GM21619 (cell line): ENCODE results near the gene MRPL1.
"Not testable (repeated sequence)": the region's sequence is repeated elsewhere in the genome, so short reads cannot be mapped to it uniquely, and the experiment has no call there.

Experiments used
- ATAC-seq: cut with Tn5 transposase; IDR thresholded peaks from one replicate; pipeline ENCODE4 v1.9.1; 2021; ENCODE audit not compliant: unreplicated experiment

Gene MRPL1

DNA sequence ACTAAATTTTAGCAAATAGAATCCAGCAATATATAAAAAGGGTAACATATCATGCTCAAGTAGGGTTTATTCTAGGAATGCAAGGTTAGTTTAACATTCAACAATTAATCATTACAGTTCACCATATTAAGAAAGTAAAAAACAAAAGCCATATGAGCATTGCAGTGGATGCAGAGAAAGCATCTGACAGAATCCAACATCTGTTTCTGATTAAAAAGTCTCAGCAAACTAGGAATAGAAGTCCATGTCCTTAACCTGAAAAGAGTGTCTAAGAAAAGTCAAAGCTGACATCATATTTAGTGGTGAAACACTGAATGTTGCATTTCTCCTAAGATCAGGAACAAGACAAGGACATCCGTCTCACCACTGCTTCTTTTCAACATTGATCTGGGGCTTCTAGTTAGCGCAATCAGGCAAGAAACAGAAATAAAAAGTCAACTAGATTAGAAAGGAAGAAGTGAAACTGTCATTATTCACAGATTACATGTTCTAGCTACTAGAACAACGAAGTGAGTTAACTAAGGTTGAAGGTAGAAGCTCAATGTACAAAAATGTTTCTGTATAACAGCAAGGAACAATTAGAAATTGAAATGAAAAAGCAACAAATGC, 49.3 kb downstream of the MRPL1 start:
- peak; percentile 82 for ATAC-seq

DNA sequence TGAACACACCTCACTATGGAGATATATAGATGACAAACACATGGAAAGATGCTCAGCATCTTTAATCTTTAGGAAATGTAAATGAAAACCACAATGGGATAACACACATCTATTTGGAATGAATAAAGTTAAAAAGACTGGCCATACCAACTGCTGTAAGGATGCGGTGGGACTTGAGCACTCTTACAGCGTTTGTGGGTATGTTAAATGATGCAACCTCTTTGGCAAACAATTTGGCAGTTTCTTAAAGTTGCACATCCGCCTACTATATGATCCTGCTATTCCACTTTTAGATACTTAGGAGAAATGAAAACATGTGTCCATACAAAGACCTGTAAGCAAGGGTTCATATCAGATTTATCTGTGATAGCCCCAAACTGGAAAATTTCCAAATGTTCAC, 50.7 kb downstream of the MRPL1 start:
- ATAC-seq = no peak

DNA sequence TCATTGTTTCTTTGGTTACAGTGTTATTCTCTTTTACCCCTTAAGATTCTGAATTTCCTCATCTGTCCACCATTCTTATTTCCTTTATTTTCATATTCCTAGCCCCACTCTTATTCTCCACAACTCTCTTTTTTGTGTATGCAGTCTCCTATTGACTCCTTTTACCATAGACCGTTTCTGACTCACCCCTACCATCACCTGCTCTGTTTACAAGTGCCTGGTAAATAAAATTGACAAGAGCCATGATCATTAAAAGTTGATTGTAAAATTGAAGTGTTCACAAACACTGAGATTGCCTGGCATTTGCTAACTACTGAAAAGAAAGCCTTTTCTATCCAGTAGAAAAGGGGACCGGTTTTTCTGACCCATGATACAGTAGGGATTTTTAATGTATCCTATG, 54.4 kb downstream of the MRPL1 start:
- ATAC-seq = no peak

DNA sequence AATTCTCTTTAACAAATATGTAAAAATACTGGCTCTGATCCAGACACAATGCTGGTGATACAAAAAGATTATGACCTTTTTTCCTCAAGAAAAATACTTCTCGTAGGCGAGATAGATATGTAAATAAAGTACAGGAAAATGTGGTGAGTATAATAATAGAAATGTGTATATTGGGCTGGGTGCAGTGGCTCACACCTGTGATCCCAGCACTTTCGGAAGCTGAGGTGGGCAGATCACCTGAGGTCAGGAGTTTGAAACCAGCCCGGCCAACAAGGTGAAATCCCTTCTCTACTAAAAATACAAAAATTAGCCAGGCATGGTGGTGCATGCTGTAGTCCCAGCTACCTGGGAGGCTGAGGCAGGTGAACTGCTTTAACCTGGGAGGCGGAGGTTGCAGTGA, 55.0 kb downstream of the MRPL1 start:
- no peak for ATAC-seq

DNA sequence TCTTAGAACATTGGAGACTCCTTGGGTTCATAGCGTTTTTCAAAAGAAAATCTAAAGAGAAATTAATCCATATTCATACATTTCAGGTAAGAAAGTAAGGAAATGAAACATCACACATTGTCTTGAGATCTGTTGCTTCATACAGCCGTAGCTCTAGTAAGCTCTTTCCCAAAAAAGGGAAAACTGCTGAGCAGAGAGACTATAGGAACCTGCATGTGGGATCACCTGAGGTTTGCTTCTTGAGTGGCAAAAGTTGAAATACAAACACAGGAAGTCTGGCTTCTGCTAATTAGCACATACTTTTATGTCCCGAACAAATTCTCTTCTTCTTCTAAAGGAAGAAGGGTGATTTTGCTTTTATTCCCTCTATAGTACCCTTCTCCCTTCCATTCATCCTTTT, 57.7 kb downstream of the MRPL1 start:
- no peak for ATAC-seq

DNA sequence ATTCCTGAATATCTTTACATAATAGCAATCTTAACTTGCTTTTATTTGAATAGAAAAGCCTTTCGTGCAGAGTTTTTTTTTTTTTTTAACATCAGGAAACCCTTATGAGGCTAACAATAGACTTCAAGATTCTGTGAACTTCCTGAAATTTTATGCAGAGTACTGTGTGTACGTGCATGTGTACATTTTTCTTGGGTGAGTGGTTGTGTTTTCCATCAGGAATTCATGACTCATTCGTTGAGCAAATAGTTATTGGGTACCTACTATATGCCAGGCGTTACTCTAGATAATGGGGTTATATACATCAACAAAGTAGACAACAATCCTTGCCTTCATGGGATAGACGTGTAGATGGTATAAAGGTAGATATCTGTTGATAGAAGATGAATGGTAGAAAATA, 59.1 kb downstream of the MRPL1 start:
- ATAC-seq = no peak

DNA sequence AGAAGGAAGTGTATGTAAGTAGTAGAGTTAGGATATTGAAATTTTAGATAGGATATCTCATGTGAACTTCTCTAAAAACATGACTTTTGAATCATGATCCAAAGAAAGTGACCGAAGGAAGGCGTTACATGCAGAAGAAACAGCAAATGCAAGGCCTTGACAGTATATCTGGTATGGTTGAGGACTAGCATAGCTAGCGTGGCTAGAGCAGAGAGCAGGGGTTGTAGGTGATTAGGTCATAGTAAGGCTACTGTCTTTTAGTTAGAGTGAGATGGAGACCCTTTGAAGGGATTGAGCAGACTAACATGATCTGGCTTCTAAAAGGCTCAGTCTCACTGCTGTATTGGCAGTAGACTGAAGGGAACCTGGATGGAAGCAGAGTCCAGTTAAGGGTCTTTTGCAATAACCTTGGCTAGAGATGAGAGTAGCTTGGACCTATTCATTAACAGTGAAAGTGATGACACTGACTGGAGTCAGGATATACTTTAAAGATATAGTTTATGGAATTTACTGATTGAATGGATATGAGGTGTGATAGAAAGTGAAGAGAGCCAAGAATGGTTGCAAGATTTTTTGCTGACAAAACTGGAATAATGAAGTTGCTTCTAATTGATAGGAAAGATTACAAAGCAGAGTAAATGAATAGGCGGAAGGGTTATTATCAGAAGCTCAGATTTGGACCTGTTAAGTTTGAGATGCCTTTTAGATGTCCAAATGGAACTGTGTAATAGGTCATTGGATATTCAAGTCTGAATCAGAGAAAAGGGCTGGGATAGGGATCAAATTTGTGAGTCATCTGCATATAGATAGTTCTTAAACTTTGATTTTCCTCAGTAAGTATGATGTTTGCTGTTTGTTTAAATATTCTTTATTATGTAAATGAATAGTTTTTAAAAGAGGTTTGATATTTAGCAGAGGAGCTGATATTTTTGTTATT, 59.8 kb downstream of the MRPL1 start:
- ATAC-seq = no peak

DNA sequence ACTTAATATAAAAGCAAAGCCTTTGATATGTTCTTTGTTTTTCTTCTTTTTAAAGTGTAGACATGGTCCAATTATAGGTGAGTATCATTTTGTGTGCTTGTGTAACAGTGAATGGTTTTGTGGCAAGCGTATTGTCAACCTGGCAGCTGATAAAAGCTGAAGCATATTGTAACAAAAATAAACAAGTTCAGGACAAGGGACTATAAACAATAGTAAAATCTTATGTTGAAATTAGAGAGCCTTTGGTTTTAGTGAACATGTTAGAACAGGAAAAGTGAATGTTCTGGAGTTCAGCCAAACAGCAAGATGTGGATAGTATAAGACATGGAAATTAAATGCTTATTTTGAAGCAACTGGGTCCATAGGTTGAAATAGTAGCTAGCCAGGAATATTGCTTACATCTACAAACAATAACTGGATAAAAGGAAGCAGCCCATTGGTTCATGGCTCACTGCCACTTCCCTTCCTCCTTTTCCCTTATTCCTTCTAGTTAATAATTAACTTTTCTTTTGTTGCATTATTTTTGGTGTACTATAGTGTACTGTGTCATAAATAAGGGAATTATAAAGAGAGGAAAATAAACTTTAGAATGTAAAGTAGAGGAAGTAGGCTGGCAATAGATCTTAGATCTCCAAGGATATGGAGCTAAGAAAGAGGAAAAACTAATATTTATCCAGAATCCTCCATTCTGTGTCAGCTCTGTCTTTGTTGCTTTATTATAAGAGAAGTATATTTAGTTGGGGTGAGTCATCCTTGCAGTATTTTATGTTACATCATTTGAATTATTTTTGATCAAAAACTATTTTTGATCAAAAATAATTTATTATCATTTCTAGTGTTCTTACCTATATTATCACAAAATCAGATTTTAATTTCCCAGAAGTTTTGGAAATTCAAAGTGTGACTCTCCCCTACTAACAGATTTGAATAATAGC, 65.6 kb downstream of the MRPL1 start:
- no peak for ATAC-seq

DNA sequence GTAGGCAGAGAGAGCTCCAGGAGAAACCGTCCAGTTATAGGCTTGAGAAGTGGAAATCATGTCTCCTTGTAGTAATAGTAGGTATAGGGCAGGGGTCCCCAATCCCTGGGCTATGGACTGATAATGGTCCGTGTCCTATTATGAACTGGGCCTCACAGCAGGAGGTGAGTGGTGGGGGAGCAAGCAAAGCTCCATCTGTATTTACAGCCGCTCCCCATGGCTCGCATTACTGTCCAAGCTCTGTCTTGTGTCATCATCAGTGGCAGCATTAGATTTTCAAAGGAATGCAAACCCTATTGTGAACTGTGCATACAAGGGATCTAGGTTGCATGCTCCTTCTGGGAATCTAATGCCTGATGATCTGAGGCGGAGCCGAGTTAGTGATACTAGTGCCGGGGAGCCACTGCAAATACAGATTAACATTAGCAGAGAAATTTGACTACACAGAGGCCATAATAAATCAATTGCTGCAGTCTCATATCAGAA, 67.6 kb downstream of the MRPL1 start:
- ATAC-seq = no peak

DNA sequence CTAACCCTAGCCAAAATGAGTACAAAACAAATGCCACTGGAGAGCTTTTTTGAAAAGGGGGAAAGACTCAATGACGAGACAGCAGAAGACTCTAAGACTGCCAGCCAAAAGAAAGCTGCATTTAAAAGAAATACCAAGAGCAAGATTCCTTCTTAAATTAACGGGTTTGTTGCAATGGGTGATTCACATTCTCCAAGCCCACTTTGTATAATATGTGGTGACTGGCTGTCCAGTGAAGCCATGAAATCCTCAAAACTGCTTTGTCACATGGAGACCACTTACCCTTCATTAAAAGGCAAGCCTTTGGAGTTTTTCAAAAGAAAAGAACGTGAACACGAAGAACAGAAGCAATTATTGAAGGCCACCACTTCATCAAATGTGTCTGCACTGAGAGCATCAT, 68.2 kb downstream of the MRPL1 start:
- ATAC-seq = no peak

DNA sequence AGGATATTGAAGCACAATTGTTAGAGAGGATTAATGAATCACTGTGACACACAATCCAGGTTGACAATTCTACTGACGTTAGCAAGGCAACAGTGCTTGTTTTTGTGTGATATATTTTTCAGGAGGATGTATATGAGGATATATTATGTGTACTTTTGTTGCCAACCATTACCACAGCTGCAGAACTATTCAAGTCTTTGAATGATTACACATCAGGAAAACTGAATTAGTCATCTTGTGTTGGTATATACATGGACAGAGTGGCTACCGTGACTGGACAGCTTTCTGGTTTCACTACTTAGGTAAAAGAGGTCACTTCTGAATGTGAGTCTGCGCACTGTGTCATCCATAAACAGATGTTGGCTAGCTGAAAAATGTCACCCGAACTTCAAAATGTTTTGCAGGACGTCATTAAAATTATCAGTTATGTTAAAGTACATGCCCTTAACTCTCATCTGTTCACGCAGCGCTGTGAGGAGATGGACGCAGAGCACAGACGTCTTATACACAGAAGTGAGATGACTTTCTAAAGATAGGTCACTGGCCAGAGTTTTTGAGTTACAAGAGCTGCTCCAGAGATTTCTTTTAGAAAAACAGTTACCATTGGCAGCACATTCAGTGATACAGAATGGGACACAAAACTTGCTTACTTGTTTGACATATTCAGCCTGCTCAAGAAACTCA, 69.0 kb downstream of the MRPL1 start:
- ATAC-seq = no peak

DNA sequence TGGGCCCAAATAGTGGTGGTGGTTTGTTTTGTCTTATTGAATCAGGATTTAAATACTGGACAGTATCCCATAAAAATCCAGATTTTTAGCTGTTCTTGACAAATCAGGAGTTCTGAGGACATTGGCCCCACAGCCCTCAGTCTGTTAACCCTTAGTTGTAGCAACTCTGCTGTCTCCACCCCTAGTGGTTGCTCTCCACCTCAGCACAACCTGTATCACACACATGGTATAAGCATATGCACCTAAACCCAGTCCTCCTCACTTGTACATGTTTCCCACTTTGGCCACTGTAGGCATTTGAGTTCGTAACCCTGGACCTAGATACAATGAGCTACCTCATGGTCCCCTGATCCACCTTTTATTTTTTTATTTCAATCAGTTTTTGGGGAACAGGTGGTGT, 75.9 kb downstream of the MRPL1 start:
- no peak for ATAC-seq

DNA sequence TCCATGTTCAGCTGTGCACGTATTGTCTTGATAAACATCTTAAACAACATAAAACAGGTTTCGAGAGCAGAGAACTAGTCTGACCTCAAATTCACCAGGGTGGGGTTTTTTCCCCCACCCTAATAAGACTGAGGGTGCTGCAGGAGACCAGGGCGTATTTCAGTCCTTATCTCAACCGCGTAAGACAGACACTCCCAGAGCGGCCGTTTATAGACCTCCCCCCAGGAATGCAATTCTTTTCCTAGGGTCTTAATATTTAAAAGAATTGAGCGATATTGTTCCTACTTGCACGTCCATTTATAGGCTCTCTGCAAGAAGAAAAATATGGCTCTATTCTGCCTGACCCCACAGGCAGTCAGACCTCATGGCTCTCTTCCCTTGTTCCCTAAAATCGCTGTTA, 83.3 kb downstream of the MRPL1 start:
- not testable (repeated sequence) for ATAC-seq

DNA sequence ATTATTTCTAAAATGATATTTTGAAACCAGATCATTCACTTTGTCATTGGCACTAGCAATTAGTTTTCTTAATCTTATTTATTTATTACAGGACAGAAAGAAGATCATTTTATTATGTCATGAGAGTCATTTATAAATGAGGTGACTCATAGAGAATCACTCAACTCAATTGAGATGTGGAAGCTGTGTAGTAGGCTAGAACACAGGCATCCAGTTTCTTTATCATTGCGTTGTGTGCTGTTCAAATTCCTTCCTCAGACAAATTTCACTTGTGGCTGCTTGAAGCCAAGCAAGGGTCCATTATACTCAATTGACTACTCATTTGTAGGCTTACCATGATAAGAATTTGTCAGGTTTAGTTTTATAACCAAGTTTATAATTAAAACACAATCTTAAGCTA, 87.6 kb downstream of the MRPL1 start:
- no peak for ATAC-seq

DNA sequence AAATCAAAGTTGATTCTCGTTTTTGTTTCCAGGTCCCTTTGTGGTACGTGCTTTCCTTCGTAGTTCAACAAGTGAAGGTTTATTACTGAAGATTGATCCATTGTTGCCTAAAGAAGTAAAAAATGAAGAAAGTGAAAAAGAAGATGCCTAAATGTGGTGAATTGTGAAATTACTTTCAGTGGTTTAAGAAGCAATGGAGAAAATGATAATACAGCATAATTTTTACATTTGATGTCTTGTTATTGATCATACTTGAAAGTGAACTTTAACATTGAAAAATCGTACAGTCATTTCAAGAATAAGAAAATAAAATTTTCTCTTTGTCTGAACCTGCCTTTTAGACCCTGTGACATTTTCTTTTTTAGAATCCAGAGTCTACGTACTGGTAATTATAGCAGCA, 89.8 kb downstream of the MRPL1 start:
- no peak for ATAC-seq

DNA sequence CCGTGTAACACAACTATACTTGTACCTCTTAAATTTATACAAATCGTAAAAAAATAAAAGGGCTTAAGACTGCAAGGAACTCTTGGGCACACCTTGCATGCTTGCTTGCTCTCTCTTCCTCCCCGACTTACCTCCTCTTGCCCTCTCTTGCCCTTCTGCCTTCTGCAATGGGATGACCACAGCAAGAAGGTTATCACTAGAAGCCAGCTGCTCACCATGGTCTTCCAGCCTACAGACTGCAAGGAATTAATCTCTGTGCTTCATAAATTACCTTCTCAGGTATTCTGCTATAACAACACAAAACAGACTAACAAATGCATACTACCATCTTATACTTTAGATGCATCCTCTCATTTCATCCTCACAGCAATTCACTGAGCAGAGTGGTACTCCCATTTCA, 92.1 kb downstream of the MRPL1 start:
- no peak for ATAC-seq

DNA sequence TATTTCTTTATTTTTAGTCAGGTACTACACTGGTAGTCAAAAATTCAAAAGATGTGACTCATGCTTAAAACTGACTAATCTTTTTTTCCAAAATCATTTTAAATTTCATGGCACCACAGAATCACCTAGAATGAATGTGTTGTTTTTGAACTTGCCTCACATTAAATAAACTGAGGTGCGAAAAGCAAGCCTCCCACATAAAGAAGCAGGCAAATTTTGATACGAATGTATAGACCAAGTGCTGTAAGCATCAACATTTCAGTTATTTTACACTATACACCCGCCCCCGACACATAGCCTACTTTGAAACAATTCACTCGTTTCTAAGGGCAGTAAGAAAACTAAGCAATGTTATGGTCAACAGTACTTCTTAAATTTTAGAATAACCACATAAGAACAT, 94.3 kb downstream of the MRPL1 start:
- ATAC-seq = no peak

DNA sequence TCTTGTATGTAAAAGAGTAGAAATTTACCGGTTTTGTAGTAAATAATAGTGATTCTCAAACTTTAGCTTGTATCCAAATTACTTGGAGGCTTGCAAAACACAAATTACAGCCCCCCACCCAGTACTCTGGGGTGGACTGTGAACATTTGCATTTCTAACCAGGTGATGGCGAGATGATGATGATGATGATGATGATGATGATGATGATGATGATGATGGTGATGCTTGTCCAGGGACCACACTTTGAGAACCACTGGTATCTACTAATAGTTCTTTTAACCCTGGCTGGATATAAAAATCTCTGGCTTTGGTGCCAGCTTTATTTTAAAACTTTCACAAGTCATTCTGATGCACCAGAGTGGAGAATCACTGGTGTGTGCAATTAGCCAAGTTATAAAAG, 96.3 kb downstream of the MRPL1 start:
- no peak for ATAC-seq

DNA sequence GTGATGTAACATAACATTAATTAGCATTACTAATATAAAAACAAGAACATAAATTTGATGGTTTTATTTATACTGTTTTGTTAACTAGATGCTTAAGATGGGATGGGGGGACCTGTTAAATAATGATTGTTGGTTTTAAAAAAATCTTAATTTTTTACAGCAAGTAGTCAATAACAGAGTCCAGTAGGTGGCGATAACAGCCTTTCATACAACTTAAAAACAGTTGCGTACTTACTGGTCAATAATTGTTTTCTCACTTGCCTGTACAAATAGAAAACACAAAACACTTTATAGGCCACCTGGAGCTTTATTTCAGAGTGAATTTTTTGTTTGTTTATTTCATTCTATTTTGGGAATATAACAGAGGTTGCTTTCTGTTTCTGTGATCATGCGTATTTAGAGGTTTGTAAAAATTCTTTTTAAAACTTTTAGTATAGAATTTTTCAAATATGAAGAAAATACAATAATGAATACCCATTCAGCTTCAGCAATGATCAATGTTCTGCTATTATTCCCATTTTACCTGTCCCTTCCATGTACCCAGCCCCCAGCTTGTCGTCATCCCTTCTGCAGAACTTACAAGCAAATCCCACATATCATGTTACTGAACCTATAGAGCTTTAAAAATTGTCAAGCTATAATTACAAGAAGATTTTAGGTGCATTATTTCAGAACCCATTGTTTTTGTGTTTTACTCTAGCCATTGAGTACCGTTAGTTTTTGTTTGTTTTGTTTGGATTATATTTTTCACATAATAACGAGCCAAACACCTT, 97.1 kb downstream of the MRPL1 start:
- ATAC-seq = peak; percentile 58

DNA sequence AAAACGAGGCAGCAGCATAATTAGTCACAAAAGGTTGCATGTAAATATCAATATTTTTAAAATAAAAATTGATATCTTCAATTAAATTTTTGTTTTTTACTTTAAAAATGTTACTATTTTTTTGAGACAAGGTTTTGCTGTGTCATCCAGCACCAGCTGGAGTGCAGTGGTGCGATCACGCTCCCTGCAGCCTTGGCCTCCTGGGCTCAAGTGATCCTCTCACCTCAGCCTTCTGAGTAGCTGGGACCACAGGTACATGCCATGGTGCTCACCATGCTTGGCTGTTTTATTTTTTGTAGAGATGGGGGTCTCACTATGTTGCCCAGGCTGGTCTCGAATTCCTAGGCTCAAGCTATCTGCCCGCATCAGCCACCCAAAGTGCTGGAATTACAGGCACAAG, 97.7 kb downstream of the MRPL1 start:
- ATAC-seq = no peak
